ENCODE measurements around the gene EML5. TPM values are rescaled to one million over a fixed set of nuclear protein-coding genes. Genes with fewer than 3 reads are reported as not detected.

Gene EML5
- total RNA-seq, 4 donors from 2014 or later, result 0.35 to 3.3 (median 1.3) TPM

DNA sequence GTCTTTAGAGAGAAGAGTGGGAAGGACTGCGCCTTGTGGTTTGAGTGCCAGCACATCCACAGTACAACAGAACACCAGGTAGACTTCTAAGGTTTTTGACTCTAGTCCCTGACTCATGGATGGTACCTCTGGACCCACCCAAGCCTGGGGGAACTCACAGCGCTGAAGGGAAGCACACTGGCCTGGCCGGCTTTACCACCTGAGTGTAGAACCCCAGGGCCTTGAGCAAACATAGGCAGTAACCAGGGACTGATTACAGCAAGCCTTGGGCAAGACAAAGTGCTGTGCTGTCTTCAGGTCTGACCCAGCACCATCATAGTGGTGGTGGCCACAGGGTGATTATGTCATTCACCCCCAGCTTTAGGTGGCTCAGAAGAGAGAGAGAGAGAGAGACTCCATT is 17.2 kb downstream of the EML5 start:
- Histone ChIP-seq H3K36me3 (no peaks in the 10 kb centered on the region), H3K4me1 (no peaks in the 10 kb centered on the region), H3K9me3 (no peaks in the 10 kb centered on the region), H3K27me3 (no peaks in the 10 kb centered on the region), H3K27ac (no peak overlapping the region), H3K4me3 (no peak overlapping the region)
- DNase-seq, result no peak
- TF ChIP-seq POLR2A (IDR thresholded peaks at IDR 0.05), result no peak
- no peak for TF ChIP-seq CTCF (IDR thresholded peaks at IDR 0.05)

DNA sequence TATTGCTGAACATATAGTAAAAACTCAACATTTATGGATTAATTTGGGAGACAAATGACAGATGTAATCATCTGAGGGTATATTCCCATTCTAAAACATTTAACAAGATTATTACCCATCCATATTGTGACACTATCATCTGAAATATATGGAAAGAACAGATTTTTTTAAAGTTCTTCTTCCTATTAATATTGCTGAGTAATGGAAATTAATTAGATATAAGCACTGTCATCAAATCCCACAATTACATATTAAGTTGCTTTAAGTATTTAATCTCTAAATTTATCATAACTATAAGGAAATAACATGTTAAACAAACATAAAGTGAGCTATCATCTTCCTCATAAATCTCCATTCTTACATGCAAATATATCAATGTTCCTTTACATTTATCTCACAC is 22.0 kb downstream of the EML5 start:
- no peaks in the 10 kb centered on the region for H3K4me1 ChIP-seq
- H3K36me3 ChIP-seq, result no peaks in the 10 kb centered on the region
- no peak overlapping the region for H3K4me3 ChIP-seq
- TF ChIP-seq POLR2A (IDR thresholded peaks at IDR 0.05) (no peak), CTCF (IDR thresholded peaks at IDR 0.05) (no peak)
- DNase-seq, result no peak
- H3K27me3 ChIP-seq, result no peaks in the 10 kb centered on the region
- H3K9me3 ChIP-seq, result peaks cover 0 to 5% (median 0%) of the 10 kb centered on the region in 4 donors
- H3K27ac ChIP-seq, result no peak overlapping the region

- Histone ChIP-seq H3K27me3 (no peaks in the 10 kb centered on the region), H3K36me3 (no peaks in the 10 kb centered on the region), H3K9me3 (peaks cover 0 to 5% (median 0%) of the 10 kb centered on the region in 4 donors), H3K4me1 (no peaks in the 10 kb centered on the region), H3K27ac (no peak overlapping the region), H3K4me3 (no peak overlapping the region)
- no peak for TF ChIP-seq CTCF (IDR thresholded peaks at IDR 0.05)
- TF ChIP-seq POLR2A (IDR thresholded peaks at IDR 0.05), result no peak
- DNase-seq, result no peak
Observed at GRCh38 chr14:88765130-88765529, 27.6 kb downstream of the EML5 start.

- Histone ChIP-seq H3K27ac (no peak overlapping the region), H3K27me3 (no peaks in the 10 kb centered on the region), H3K36me3 (no peaks in the 10 kb centered on the region), H3K4me3 (no peak overlapping the region), H3K4me1 (no peaks in the 10 kb centered on the region), H3K9me3 (no peaks in the 10 kb centered on the region)
- TF ChIP-seq POLR2A (IDR thresholded peaks at IDR 0.05), result no peak
- no peak for TF ChIP-seq CTCF (IDR thresholded peaks at IDR 0.05)
- DNase-seq, result no peak
Observed at GRCh38 chr14:88753873-88754272, 38.9 kb downstream of the EML5 start.

GRCh38 chr14:88750945-88751344 is 41.8 kb downstream of the EML5 start:
- no peak for TF ChIP-seq POLR2A (IDR thresholded peaks at IDR 0.05)
- no peak for TF ChIP-seq CTCF (IDR thresholded peaks at IDR 0.05)
- no peaks in the 10 kb centered on the region for H3K27me3 ChIP-seq
- DNase-seq, result no peak
- no peaks in the 10 kb centered on the region for H3K9me3 ChIP-seq
- H3K4me1 ChIP-seq, result no peaks in the 10 kb centered on the region
- no peak overlapping the region for H3K27ac ChIP-seq
- no peak overlapping the region for H3K4me3 ChIP-seq
- H3K36me3 ChIP-seq, result no peaks in the 10 kb centered on the region

GRCh38 chr14:88750413-88750812 is 42.3 kb downstream of the EML5 start:
- Histone ChIP-seq H3K27me3 (no peaks in the 10 kb centered on the region), H3K9me3 (no peaks in the 10 kb centered on the region), H3K27ac (no peak overlapping the region), H3K36me3 (no peaks in the 10 kb centered on the region), H3K4me3 (no peak overlapping the region), H3K4me1 (no peaks in the 10 kb centered on the region)
- no peak for TF ChIP-seq POLR2A (IDR thresholded peaks at IDR 0.05)
- no peak for TF ChIP-seq CTCF (IDR thresholded peaks at IDR 0.05)
- DNase-seq, result no peak
